ENCODE results near the gene SPTLC2. TPM values are rescaled to one million over a fixed set of nuclear protein-coding genes. Genes with fewer than 3 reads are reported as not detected.
"Not testable (repeated sequence)": the region's sequence is repeated elsewhere in the genome, so short reads cannot be mapped to it uniquely, and the experiment has no call there.

Gene SPTLC2
- total RNA-seq, 1 donor from 2014 or later: 48.1 TPM

DNA sequence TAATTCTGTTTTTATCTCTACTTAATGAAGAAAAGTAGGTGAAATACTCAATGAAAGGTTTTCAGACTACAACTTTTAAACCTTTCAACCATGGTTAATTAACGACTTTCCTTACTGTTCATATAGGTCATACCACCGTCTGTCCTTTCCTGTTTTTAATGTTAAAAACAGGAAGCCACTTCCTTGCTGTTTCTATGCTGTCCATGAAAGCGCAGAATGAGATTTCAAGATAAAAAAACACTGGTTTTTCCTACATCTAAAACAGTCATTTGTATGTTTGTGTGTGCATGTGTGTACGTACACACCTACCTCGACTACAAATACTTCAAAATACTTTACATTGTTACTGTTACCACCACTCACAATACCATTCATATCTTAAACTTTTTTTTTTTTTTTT is 27.3 kb downstream of the SPTLC2 start:
- peak; percentile 44 for DNase-seq (ENCODE audit: low read depth, low spot score)

DNA sequence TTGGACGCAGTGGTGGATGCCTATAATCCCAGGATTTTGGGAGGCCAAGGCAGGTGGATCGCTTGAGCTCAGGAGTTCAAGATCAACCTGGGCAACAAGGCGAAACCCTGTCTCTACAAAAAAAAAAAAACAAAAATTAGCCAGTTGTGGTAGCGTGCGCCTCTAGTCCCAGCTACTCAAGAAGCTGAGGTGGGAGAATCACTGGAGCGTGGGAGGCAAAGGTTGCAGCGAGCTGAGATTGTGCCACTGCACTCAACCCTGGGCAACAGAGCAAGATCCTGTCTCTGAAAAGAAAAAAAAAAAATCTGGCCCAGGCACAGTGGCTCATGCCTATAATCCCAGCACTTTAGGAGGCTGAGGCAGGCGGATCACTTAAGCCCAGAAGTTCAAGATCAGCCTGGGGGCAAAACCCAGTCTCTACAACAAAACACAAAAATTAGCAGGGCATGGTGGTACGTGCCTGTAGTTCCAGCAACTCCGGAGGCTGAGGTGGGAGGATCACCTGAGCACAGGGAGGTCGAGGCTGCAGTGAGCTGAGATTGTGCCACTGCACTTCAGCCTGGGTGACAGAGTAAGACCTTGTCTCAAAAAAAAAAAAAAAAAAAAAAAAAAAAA is 27.9 kb downstream of the SPTLC2 start:
- not testable (repeated sequence) for DNase-seq (ENCODE audit: low read depth, low spot score)

DNA sequence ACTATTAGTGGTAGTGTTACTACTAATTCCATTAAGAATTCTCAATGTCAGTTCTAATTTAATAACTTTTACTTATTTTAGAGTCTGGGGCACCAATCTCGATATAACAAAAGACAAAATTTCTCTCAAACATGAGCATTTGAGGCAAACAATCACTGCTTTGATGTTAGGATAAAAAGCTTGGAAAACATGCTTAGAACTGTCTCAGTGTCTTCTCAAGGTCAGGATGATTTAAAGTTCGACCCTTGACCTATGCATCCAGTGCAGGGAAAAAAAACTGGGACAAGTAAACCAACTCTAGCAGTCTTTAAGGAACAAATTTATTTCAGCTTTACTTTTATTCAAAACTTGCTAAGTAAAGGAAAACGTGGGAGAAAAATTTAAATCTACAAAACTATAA is 31.1 kb downstream of the SPTLC2 start:
- no peak for DNase-seq (ENCODE audit: low read depth, low spot score)

DNA sequence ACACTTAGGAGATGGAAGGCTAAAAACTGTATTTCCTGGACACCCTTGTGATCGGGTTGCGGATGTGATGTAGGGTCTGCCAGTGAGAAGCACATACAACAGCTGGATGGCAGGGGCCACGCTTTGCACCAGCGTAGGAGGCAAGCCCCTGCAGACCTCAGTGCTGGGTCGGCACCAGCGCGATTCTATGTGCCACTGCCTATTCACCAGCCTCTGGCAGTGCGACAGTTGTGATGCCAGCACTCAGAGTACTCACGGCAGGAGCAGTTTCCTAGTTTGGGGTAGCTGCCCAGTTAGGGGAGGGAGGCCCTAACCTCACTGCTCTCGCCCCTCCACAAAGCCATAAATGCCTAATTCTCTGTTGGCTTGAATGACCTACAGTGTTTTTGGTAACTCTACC is 31.6 kb downstream of the SPTLC2 start:
- no peak for DNase-seq (ENCODE audit: low read depth, low spot score)

DNA sequence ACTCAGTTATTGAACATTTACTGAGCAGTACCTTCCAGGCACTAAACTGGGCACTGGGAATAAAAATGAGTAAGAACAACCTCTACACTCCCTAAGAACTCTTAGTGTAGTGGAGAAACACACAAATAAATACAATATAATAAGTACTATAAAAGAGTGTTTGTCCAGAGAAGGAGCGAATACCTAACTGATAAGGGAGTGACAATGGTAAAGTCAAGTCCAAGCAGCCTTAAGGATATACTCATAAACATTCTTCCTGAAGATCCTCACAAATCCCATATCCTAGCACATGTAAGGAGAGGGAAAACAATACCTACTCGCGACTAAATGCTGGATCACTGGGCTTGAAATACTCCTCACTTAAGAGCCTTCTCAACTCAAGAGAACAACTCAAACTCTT is 32.8 kb downstream of the SPTLC2 start:
- DNase-seq (ENCODE audit: low read depth, low spot score): no peak

DNA sequence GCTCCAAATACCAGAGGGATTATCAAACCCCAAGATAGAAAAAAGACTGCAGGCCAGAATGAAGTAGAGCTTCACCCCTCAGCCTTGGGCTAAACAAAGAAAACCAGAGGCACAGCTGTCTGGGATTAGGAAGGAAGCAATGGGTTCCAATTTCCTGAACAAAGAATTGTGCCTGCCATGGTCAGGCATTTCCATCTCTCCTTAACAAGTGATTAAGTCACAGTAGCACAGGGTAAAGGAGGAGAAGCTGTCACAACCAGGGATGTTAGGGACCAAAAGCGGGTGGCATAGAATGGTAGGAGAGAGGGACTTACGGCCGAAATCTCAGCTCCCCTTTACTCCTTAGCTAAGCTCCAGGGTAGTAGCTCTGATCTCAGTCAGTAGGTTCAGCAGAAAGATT is 33.9 kb downstream of the SPTLC2 start:
- DNase-seq (ENCODE audit: low read depth, low spot score): peak; percentile 40

DNA sequence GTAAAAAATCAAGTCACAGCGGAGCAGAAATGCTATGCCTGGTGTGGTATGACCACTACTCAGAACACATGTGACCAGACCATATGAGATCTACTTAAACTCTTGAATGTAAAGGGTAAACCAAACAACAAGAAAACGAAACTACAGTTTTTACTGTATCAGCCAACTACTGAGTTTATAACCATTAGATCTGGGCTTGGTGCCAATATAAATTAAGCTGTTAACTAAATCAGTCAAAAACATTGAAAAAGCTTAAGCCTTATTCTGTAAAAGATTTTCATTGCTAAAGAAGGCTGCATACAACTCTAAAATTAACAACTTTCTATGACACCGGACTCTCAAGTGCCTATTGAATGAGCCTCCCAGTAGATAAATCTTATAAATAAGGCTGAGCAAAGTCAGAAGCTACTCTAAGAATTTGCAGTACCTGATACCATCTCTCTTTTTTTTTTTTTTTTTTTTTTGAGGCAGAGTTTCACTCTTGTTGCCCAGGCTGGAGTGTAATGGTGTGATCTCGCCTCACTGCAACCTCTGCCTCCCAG is 35.4 kb downstream of the SPTLC2 start:
- peak; percentile 32 for DNase-seq (ENCODE audit: low read depth, low spot score)

DNA sequence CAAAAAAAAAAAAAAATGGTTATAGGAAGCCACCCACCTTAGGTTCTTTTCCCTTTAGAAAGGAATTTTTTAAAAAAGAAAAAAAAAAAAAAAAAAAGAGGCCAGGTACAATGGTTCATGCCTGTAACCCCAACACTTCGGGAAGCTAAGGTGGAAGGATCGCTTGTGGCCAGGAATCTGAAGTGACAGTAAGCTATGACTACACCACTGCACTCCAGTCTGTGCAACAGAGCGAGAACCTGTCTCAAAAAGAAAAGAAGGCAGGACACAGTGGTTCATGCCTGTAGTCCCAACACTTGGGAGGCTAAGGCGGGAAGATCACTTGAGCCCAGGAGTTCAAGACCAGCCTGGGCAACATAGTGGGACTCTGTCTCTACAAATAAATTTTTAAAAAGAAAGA is 36.0 kb downstream of the SPTLC2 start:
- DNase-seq (ENCODE audit: low read depth, low spot score): no peak

DNA sequence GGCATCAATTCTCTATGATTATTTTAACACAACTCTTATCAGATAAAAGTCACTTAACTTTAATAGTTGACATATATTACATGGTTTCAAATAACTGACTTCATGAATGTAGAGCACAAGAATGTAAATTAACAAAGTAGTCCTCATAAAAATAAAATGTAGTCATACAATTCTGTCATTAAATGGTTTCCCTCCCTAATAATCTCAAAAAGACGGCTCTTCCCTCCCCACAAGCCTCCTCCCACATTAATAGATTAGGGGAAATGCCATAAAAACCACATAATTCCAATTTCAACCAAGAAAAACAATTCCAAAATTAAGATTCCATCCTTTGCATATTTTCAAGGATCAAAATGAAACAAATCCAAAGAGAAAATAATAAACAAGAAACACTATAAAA is 36.7 kb downstream of the SPTLC2 start:
- DNase-seq (ENCODE audit: low read depth, low spot score): no peak

DNA sequence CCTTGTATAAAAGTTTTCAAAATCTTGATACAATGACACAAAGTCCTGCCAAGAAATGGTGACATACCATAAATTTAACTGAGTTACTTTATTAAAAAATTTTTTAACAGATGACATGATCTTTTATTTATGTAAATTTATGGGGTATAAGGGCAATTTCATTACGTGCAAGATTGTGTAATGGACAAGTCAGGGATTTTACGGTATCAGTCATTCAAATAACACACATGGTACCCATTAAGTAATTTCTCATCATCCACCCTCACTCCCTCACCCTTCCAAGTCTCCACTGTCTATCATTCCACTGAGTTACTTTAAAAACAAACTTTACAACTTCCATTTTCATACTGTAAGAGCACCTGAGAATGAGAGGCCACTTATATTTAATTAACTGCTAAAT is 37.4 kb downstream of the SPTLC2 start:
- DNase-seq (ENCODE audit: low read depth, low spot score): no peak

DNA sequence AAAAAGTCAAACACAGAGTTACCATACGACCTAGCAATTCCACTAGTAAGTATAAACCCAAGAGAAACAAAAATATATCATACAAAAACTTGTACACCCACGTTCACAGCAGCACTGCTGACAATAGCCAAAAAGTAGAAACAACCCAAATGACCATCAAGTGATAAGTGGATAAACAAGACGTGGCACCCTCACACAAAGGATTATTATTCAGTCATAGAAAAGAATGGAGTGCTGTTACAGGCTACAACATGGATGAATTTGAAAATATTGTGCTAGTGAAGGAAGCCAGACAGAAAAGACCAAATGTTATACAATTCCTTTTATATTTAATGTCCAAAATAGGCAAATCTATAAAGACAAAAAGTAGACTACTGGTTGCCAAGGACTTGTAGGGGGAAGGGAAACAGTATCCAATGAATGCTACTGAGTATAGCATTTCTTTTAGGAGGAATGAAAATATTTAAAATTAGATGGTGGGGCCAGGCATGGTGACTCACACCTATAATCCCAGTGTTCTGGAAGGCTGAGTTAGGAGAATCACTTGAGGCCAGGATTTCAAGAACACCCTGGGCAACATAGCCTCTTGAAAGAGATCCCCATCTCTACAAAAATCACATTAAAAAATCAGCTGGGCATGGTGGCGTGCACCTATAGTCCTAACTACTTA is 41.9 kb downstream of the SPTLC2 start:
- no peak for DNase-seq (ENCODE audit: low read depth, low spot score)

DNA sequence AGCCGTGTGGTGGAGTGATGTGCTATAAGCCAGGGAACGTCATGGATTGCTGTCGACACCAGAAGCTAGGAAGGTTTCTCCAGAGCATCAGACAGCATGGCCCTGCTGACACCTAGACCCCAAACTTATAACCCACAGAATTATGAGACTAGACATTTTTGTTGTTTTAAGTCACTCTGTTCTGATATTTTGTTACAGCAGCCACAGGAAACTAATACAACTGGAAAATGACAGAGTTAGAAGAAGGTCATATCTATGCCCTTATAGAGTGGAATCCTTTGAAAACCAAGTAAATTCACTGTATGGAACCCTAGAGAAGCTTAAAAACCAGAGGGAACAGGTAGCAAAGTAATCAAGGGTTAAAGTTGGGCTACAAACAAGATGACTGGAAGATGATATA is 42.5 kb downstream of the SPTLC2 start:
- no peak for DNase-seq (ENCODE audit: low read depth, low spot score)

DNA sequence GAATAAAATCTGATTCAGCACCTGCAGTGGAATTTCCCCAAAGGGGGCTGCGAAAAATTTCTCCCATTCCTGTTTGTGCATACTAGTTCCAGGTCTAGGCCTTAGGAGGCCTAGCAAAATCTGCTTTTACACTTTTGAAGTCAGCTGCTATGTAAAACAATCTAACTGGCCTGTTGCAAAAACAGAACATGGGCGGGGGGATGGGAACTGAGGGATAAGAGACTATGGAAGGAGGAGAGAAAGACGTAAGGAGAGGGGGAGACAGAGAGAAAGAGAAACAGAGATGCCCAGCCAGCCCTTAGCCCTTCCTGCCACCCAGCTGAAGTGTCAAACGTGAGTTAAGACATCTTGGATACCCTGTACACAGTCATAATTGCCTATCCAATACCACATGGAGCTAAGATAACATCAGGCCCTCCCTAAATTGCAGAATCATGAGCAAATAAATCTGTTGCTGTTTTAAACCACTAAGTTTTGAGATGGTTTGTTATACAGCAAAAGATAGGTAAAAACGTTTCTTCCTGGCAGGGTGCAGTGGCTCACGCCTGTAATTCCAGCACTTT is 45.6 kb downstream of the SPTLC2 start:
- DNase-seq (ENCODE audit: low read depth, low spot score): no peak

DNA sequence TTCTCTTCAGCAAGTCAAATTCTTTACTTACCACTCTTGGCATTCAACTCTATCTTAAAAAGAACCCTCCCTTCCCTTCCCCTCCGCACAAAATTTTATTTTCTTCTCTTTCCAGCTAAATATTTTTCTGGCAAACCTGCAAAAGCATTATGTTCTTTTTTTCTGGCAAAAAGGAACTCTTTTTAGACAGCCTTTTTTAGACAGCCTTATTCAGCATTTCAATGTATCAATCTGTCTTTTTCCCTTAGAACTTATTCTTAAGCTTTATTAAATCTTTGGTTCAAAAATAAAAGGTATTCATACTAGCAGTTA is 50.5 kb downstream of the SPTLC2 start:
- DNase-seq (ENCODE audit: low read depth, low spot score): no peak

DNA sequence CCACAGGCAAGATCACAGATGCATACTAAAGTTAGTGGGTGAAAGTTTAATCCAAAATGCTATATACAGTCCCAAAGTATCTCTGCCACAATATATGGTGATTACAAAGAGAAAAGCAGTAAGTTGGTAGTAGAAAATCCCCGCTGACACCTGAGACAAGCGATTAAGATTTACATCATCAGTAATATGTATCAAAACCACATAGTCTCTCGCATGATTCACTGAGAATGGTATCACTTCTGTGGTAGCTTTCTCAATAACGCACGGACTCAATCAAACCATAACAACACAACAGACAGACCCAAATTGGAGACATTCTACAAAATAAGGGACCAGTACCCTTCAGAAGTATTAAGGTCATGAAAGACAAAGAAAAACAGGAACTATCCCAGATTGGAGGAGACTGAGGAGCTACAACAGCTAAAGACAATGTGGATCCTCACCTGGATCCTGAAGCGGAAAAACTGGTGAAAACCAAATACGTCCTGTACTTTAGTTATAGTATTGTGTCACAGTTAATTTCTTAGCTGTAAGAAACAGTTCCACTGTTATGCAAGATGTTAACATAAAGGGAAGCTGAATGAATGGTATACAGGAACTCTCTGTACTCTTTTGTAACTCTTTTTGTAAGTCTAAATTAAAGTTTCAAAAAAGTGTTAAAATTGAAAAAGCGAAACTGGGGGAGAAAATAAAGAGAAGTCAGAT is 51.0 kb downstream of the SPTLC2 start:
- no peak for DNase-seq (ENCODE audit: low read depth, low spot score)

DNA sequence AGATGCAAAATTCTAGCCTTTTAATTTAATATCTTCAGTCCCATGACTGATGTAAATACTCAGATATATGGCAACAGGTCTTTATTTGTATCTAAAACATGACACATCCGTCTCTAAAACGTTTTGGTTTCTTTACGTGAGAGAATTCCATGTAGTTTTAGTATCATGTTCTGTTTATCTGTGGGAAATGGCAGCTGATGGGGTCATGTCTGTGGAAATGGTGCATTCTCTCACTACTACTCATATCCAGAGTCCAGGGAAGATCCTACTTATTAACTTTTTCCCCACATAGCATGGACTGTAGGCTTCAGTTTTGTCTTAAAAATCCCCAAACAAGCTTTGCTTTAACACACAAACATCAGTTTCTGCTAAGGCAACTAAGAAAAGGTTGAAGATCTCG is 53.8 kb downstream of the SPTLC2 start:
- no peak for DNase-seq (ENCODE audit: low read depth, low spot score)

DNA sequence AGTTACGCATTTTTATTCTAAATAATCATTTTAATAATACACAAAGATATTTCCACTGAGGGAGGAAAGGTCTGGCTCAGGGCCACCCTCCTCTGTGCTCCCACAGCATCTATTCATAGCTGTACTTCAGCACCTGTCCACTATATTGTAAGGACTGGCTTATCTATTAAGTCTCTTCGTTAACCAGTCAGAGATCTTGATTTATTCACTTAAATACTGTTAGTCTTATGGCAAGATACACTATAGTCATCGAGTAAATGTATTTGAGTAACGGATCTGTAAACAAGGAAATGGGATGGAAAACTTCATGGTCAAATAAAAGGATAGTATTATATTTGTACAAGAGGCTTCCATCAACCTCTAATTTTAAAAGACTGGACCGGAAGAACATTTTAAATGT is 54.6 kb downstream of the SPTLC2 start:
- DNase-seq (ENCODE audit: low read depth, low spot score): no peak

DNA sequence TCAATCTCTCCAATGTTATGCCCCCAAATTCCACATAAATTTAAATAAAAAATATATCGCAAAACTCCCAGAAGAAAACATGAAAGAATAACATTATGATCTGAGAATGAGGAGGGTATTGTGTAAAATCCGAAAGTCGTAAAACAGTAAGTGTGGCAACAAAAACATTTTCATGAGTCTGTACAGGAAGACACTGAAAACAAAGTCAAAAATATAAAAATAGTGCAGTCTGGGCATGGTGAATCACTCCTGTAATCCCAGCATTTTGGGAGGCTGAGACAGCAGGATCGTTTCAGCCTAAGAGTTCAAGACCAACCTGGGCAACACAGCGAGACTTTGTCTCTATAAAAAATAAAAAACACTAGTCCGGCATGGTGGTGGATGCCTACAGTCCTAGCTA is 57.1 kb downstream of the SPTLC2 start:
- no peak for DNase-seq (ENCODE audit: low read depth, low spot score)

DNA sequence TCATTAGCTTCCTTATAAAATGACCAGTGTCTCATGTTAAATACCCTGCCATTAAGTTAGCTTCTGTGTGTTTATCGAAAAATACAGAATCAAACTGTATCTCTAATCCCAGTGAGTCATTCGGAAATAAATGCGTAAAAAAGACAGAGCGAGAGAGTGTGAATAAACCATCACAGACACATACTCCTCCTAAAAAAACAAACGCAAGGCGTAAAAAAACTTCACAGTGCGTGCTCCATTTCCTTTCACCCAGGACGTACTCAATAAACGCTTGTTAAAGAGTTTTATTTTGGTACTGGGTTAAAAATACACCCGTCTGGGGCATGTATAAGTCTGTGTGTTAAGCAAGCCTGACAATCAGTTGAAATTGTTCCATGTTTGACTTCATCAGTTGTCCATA is 59.0 kb downstream of the SPTLC2 start:
- DNase-seq (ENCODE audit: low read depth, low spot score): no peak

DNA sequence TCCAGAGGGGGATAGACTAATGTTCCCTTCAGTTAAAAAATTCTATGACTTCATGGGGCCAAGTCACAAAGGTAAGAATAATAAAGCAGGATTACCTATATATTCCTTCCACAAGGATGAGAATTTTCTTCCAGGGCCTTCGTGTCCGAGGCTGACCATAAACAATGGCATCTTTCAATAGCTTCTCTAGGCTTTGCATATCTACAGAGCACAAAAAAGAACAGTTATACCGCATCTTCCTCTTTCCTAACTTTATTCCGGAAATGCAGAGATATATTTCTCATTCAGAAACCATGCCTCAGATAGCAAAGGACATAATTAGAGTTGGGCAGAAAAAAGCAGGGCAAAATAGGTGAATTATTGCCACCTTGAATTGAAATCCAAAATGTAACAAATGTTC is 59.5 kb downstream of the SPTLC2 start:
- DNase-seq (ENCODE audit: low read depth, low spot score): no peak

DNA sequence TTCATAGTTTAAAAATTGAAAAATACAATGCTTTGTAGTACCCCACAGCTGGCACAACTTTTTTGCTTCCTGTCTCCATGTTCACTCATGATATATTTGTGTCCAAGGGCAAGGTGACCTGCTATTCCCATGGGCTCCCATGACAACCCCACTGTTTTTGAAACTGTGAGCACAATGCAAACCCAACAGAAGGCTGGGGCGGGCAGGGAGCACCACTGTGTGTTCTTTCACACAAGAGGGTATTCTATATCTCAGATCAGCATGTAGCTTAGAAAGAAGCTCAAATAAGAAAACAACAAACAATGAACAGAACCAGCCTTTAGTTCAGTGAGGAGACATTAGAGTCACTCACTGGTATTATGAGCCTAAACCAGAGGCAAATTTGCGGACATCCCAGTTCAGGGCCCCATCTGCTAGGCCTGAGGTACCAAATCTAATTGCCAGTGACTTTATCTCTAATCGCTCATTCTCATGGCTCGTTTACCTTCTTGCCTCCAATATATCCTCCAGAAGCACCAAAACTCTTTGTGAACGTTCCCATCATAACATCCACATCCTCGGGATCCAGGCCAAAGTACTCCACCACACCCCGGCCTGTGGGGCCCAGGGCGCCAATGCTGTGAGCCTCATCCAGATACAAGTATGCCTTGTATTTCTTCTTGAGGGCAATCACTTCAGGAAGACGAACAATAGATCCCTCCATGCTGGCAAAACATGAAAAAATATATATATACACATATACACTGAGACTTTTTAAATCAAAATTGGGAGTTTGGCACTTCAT is 61.4 kb downstream of the SPTLC2 start:
- DNase-seq (ENCODE audit: low read depth, low spot score): no peak

DNA sequence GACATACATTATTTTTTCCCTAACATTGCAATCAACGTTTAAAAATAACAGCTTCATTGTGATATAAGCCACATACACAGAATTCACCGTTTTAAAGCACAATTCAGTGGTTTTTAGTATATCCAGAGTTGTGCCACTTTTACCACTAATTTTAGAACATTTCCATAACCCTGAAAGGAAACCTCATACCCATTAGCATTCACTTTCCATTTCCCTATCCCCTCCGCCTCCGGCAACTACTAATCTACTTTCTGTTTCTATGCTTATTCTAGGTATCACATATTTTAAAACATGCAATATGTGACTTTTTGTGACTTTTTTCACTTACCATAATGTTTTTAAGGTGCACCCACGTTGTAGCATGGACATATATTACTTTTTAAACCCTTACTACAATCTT is 62.2 kb downstream of the SPTLC2 start:
- no peak for DNase-seq (ENCODE audit: low read depth, low spot score)

Data from pulmonary artery endothelial cell (primary cell).